Uterus (tissue), 4 donors: Measurements from ENCODE around the gene DIPK1A. TPM values are rescaled to one million over a fixed set of nuclear protein-coding genes. Genes with fewer than 3 reads are reported as not detected.

Experiments used
- DNase-seq, 2 donors: peaks; one replicate each; pipeline ENCODE4 v3.0.0-alpha.2; 2019 to 2020
- H3K27ac ChIP-seq, 2 donors: fragments of 200-600 bp; sonication (generic); 1 replicate in 1 of 2; 2 replicates in 1 of 2; pipeline ENCODE4 v1.5.1; 2016 to 2018
- H3K27me3 ChIP-seq, 2 donors: fragments of 200-600 bp; sonication (generic); one replicate each; pipeline ENCODE4 v1.5.1; 2018 to 2019; ENCODE audit warnings: control low read depth in 1 of 2
- H3K36me3 ChIP-seq, 2 donors: fragments of 200-600 bp; sonication (generic); one replicate each; pipeline ENCODE4 v1.5.1; 2019; ENCODE audit warnings: control low read depth in 1 of 2
- H3K4me1 ChIP-seq, 2 donors: fragments of 200-600 bp; sonication (generic); one replicate each; pipeline ENCODE4 v1.5.1; 2018 to 2019; ENCODE audit warnings: control low read depth in 1 of 2
- H3K4me3 ChIP-seq, 2 donors: fragments of 200-600 bp; sonication (generic); 1 replicate in 1 of 2; 2 replicates in 1 of 2; pipeline ENCODE4 v1.5.1; 2018 to 2019; ENCODE audit warnings: mild to moderate bottlenecking in 1 of 2
- H3K9me3 ChIP-seq, 2 donors: fragments of 200-600 bp; sonication (generic); one replicate each; pipeline ENCODE4 v1.5.1; 2019; ENCODE audit warnings: control low read depth in 1 of 2
- POLR2A ChIP-seq, 2 donors: fragments of 450-650 bp; IDR thresholded peaks; one replicate each; pipeline ENCODE4 v1.6.1; 2016; ENCODE audit warnings: antibody characterized with exemption in 2 of 2, mild to moderate bottlenecking in 1 of 2, moderate library complexity in 1 of 2
- intact Hi-C: fragments of 100-400 bp; cut with DNase I; formaldehyde crosslinking; loops from one replicate; pipeline ENCODE4 v1.15.1; 2023; ENCODE audit warnings: low total_unique reads
- total RNA-seq, 4 donors: library from RNA; depleted of rRNA in 3 of 4; stranded (reverse); fragments of >200 nt in 3 of 4; gene quantifications; one replicate each; pipeline versions ENCODE4 v1.1.0 to v1.2.4, GENCODE V29; 2014 to 2023
- TF ChIP-seq, protein P1 (sequence below), 4 experiments: fragments of 200-600 bp in 2 of 4; fragments of 450-650 bp in 2 of 4; sonication (generic) in 2 of 4; IDR thresholded peaks; one replicate each; pipeline ENCODE4 v1.5.1; 2016 to 2019; ENCODE audit warnings: antibody characterized with exemption in 4 of 4, mild to moderate bottlenecking in 2 of 4, moderate library complexity in 1 of 4
- donor health status: DM: yes; HTN: yes; CAD: no.

The DIPK1A gene
- total RNA-seq, 4 donors from 2014 or later, result 15.5 to 28.4 (median 20.8) TPM

DNA sequence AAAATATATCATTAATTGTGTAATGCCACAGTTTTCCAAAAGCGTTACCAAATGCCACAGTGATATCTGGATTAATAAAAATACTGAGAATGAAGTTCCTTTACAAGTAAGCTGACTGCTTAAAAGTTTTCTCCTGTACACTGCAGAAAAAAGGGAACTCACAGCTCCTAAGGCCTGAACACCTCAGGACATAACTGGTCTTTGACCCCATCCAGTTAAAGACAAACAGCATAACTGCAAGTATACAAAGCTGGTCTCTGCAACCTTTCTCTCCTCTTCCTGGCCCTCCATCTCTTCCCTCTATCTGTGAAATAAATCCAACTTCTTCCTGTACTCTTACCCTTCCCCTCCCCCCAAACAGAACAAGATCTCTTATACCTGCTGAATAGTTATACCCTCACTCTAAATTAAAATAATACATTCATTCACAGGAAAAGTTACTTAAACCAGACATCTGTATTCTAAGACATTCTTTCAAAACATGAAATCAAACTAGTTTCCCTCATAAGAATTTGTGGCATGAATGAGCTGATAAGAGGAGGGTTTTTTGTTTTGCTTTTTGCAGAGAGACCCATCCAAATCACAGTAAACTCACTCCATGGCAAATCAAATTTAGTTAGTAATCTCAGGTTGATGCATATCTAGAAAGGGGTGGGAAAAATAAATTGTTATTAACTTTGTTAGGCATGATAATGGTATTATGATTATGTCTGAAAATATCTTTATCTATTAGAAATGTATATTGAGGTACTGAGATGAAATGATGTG is 2.9 kb downstream of the DIPK1A start:
- H3K9me3 ChIP-seq, result no peaks in the 10 kb centered on the region
- H3K36me3 ChIP-seq, result no peaks in the 10 kb centered on the region
- H3K4me1 ChIP-seq, result no peaks in the 10 kb centered on the region
- TF ChIP-seq POLR2A (IDR thresholded peaks at IDR 0.05), result no peak
- TF ChIP-seq, protein P1, sequence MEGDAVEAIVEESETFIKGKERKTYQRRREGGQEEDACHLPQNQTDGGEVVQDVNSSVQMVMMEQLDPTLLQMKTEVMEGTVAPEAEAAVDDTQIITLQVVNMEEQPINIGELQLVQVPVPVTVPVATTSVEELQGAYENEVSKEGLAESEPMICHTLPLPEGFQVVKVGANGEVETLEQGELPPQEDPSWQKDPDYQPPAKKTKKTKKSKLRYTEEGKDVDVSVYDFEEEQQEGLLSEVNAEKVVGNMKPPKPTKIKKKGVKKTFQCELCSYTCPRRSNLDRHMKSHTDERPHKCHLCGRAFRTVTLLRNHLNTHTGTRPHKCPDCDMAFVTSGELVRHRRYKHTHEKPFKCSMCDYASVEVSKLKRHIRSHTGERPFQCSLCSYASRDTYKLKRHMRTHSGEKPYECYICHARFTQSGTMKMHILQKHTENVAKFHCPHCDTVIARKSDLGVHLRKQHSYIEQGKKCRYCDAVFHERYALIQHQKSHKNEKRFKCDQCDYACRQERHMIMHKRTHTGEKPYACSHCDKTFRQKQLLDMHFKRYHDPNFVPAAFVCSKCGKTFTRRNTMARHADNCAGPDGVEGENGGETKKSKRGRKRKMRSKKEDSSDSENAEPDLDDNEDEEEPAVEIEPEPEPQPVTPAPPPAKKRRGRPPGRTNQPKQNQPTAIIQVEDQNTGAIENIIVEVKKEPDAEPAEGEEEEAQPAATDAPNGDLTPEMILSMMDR (IDR thresholded peaks at IDR 0.05), result no peak
- H3K27ac ChIP-seq, result peak overlapping the region; percentile 95 to 96
- intact Hi-C loops, result no loop called here
- no peak overlapping the region for H3K4me3 ChIP-seq
- DNase-seq, result no peak
- H3K27me3 ChIP-seq, result no peaks in the 10 kb centered on the region

DNA sequence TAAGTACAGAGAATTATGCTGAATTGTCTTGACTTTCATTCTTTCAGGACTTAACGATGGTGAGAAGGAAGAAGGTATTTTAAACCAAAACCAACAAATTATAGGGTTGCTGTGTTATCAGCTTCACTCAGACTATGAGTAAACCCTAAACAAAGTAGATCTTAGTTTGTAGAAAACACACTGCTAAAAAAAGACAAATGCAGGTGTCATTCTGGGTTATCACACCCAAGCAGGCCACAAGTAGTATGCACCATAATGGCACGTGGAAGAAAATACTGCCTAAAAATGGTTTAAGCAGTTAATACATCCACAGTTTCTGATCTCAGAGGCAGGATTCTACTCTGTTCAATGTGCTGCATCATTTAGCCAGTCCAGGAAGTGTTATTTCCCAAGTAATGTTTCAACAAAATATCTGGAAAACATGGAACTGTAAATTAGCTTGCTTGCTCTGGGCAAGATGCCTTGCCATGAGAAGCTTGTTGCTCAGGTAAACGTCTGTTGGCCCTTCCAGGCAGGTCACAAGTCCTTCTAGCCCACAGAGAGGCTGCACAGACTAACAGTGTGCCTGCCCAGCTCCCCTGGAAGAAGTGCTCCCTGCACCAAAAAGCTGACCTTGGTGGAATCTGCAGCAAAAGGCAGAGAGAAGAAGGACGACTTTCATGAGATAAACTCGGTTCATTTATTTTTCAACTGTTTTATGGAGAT is 4.1 kb downstream of the DIPK1A start:
- Histone ChIP-seq H3K27ac (peak overlapping the region in 1 of 2 donors; percentile 47), H3K4me1 (no peaks in the 10 kb centered on the region), H3K36me3 (no peaks in the 10 kb centered on the region), H3K9me3 (no peaks in the 10 kb centered on the region), H3K4me3 (no peak overlapping the region), H3K27me3 (no peaks in the 10 kb centered on the region)
- TF ChIP-seq, protein P1 (IDR thresholded peaks at IDR 0.05), result no peak
- TF ChIP-seq POLR2A (IDR thresholded peaks at IDR 0.05), result no peak
- DNase-seq, result no peak
- intact Hi-C loops, result no loop called here

DNA sequence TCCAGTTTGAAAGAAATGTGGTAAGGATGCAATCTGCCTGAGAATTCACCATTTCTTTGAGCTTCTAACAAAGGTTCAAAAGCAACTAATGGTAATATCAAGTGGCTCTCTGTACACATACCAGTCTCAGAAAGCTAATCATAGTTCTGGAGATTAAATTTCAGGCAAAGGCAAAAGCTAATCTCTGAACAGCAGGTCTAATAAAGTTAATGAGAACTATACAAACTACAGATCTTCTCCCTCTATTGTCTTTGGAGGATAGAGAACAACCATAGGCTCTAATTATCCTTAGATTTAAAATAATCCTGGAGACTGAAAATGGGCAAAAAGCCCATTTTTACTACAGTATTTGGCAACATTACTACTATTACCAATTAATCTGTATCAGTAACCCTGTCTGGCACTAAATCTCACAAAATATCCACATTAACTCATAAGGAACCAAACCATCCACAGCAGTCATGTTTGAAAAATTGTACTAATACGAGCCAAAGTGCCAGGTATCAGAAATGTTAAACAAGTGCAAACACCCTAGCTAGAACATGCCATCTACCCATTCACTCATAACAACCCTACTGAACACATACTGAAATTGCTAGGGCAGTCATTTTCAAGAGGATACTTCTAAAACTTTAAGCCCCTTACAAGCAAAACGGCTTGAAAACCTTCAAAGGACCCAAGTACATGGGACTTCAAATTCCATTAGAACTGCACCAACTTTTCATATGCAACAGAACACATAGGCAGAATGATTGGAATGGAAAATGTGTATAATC is 4.8 kb downstream of the DIPK1A start:
- DNase-seq, result no peak
- Histone ChIP-seq H3K4me3 (no peak overlapping the region), H3K27ac (no peak overlapping the region), H3K9me3 (no peaks in the 10 kb centered on the region), H3K27me3 (no peaks in the 10 kb centered on the region), H3K4me1 (no peaks in the 10 kb centered on the region), H3K36me3 (no peaks in the 10 kb centered on the region)
- intact Hi-C loops, result no loop called here
- TF ChIP-seq, protein P1 (IDR thresholded peaks at IDR 0.05), result no peak
- TF ChIP-seq POLR2A (IDR thresholded peaks at IDR 0.05), result no peak

DNA sequence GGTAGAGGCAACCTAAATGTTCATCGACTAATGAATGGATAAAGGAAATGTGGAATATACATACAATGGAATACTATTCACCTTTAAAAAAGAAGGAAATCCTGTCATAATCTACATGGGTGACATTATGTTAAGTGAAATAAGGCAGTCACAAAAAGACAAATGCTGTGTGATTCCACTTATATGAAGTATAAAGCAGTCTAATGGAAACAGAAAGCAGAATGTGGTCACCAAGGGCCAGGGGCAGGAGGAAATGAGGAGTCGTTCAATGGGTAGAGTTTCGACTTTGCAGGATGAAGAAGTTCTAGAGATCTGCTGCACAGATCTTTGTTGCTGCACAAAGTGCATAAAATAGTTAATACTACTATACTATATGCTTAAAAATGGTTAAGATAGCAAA is 7.8 kb downstream of the DIPK1A start:
- intact Hi-C loops, result no loop called here
- Histone ChIP-seq H3K27ac (no peak overlapping the region), H3K4me1 (no peaks in the 10 kb centered on the region), H3K36me3 (no peaks in the 10 kb centered on the region), H3K27me3 (no peaks in the 10 kb centered on the region), H3K4me3 (no peak overlapping the region), H3K9me3 (no peaks in the 10 kb centered on the region)
- TF ChIP-seq POLR2A (IDR thresholded peaks at IDR 0.05), result no peak
- TF ChIP-seq, protein P1 (IDR thresholded peaks at IDR 0.05), result no peak
- DNase-seq, result no peak
